MM.1S (cell line): ENCODE data around the gene HOXC10.

Experiments used
- DNase-seq: peaks from one replicate; pipeline ENCODE4 v3.0.0-alpha.2; 2015
- H2AFZ ChIP-seq: fragments of 300-600 bp; sonication (generic); 2 replicates; pipeline ENCODE4 v1.6.0; 2016; ENCODE audit warnings: antibody characterized with exemption, low read length
- H3F3A ChIP-seq: fragments of 300-600 bp; sonication (generic); 2 replicates; pipeline ENCODE4 v1.6.1; 2016; ENCODE audit warnings: mild to moderate bottlenecking, antibody characterized with exemption, low read length, moderate library complexity, mixed read lengths; ENCODE audit not compliant: insufficient read depth
- H3K27ac ChIP-seq: fragments of 300-600 bp; sonication (generic); 2 replicates; pipeline ENCODE4 v1.5.1; 2016; ENCODE audit warnings: mild to moderate bottlenecking, low read length
- H3K27me3 ChIP-seq: fragments of 300-600 bp; sonication (generic); replicated peaks from 2 replicates; pipeline ENCODE4 v1.6.0; 2016; ENCODE audit warnings: low read length; ENCODE audit not compliant: insufficient read depth
- H3K36me3 ChIP-seq: fragments of 300-600 bp; sonication (generic); replicated peaks from 2 replicates; pipeline ENCODE4 v1.6.1; 2016; ENCODE audit warnings: mild to moderate bottlenecking, low read length, mixed read lengths; ENCODE audit not compliant: insufficient read depth
- H3K4me1 ChIP-seq: fragments of 300-600 bp; sonication (generic); 2 replicates; pipeline ENCODE4 v1.6.1; 2016; ENCODE audit warnings: low read length, mixed read lengths
- H3K4me2 ChIP-seq: fragments of 300-600 bp; sonication (generic); 2 replicates; pipeline ENCODE4 v1.6.0; 2016; ENCODE audit warnings: low read depth, low read length
- H3K4me3 ChIP-seq: fragments of 300-600 bp; sonication (generic); 2 replicates; pipeline ENCODE4 v1.5.1; 2016; ENCODE audit warnings: low read length, mixed read lengths
- H3K79me2 ChIP-seq: fragments of 300-600 bp; sonication (generic); 2 replicates; pipeline ENCODE4 v1.6.1; 2016; ENCODE audit warnings: mixed run types, low read length, mixed read lengths
- H3K9ac ChIP-seq: fragments of 300-600 bp; sonication (generic); 2 replicates; pipeline ENCODE4 v1.6.1; 2016; ENCODE audit warnings: low read length, mixed read lengths
- H3K9me2 ChIP-seq: fragments of 300-600 bp; sonication (generic); replicated peaks from 2 replicates; pipeline ENCODE4 v1.6.1; 2016; ENCODE audit warnings: mild to moderate bottlenecking, low read length, mixed read lengths; ENCODE audit not compliant: insufficient read depth
- H3K9me3 ChIP-seq: fragments of 300-600 bp; sonication (generic); replicated peaks from 2 replicates; pipeline ENCODE4 v1.6.1; 2016; ENCODE audit warnings: mild to moderate bottlenecking, low read length, mixed read lengths; ENCODE audit not compliant: insufficient read depth
- H4K20me1 ChIP-seq: fragments of 300-600 bp; sonication (generic); 2 replicates; pipeline ENCODE4 v1.6.1; 2016; ENCODE audit warnings: mild to moderate bottlenecking, low read length, moderate library complexity, mixed read lengths; ENCODE audit not compliant: insufficient read depth
- CTCF ChIP-seq: fragments of 300-600 bp; sonication (generic); IDR thresholded peaks from 2 replicates; pipeline ENCODE4 v1.5.1; 2016; ENCODE audit warnings: antibody characterized with exemption, low read length, mixed read lengths
- EZH2 ChIP-seq: fragments of 300-600 bp; sonication (generic); optimal IDR thresholded peaks from 2 replicates; pipeline ENCODE3; 2017; ENCODE audit warnings: low read depth, mild to moderate bottlenecking, antibody characterized with exemption, low read length, mixed read lengths
- EZH2phosphoT487 ChIP-seq: fragments of 300-600 bp; sonication (generic); IDR thresholded peaks from 2 replicates; pipeline ENCODE4 v1.6.1; 2018; ENCODE audit warnings: antibody characterized with exemption, low read length

HOXC10 gene

GRCh38 chr12:53968214-53969127 is 16.5 kb upstream of the HOXC10 start:
- Histone ChIP-seq H3K4me1 (no peaks in the 10 kb centered on the region), H3K4me3 (no peak overlapping the region), H2AFZ (no peak overlapping the region), H3K9me3 (no peaks in the 10 kb centered on the region), H3K9me2 (no peaks in the 10 kb centered on the region), H3K27me3 (peaks cover 100% of the 10 kb centered on the region), H3K27ac (no peak overlapping the region), H3K79me2 (no peaks in the 10 kb centered on the region), H3K9ac (no peak overlapping the region), H3K4me2 (no peak overlapping the region), H3K36me3 (no peaks in the 10 kb centered on the region), H4K20me1 (no peaks in the 10 kb centered on the region), H3F3A (no peaks in the 10 kb centered on the region)
- TF ChIP-seq EZH2phosphoT487 (no peak), EZH2 (no peak), CTCF (no peak)
- no peak for DNase-seq

- H3K27me3 ChIP-seq: peaks cover 100% of the 10 kb centered on the region
- TF ChIP-seq EZH2 (no peak), EZH2phosphoT487 (no peak), CTCF (no peak)
- H3K9me2 ChIP-seq: no peaks in the 10 kb centered on the region
- H3K27ac ChIP-seq: no peak overlapping the region
- H3K9ac ChIP-seq: no peak overlapping the region
- no peak overlapping the region for H3K4me3 ChIP-seq
- no peaks in the 10 kb centered on the region for H3K4me1 ChIP-seq
- no peaks in the 10 kb centered on the region for H3K79me2 ChIP-seq
- DNase-seq: no peak
- no peaks in the 10 kb centered on the region; the same call in 1 of the 2 replicates for H4K20me1 ChIP-seq
- no peak overlapping the region for H3K4me2 ChIP-seq
- no peaks in the 10 kb centered on the region for H3K9me3 ChIP-seq
- no peak overlapping the region for H2AFZ ChIP-seq
- no peaks in the 10 kb centered on the region for H3K36me3 ChIP-seq
- H3F3A ChIP-seq: no peaks in the 10 kb centered on the region
These were observed 15.2 kb upstream of the HOXC10 start for GRCh38 chr12:53969588-53970259.

GRCh38 chr12:53970451-53970850 is 14.5 kb upstream of the HOXC10 start:
- H3K4me1 ChIP-seq: no peaks in the 10 kb centered on the region
- H3K27ac ChIP-seq: no peak overlapping the region
- peaks cover 97% of the 10 kb centered on the region for H3K27me3 ChIP-seq

More at GRCh38 chr12:53970451-53970850, 14.5 kb upstream of the HOXC10 start:
- no peak for DNase-seq
- H3K4me3 ChIP-seq: no peak overlapping the region
- no peaks in the 10 kb centered on the region for H3K36me3 ChIP-seq
- no peaks in the 10 kb centered on the region for H3K9me3 ChIP-seq
- no peak overlapping the region for H3K4me2 ChIP-seq
- no peaks in the 10 kb centered on the region for H3K79me2 ChIP-seq
- no peaks in the 10 kb centered on the region; the same call in 1 of the 2 replicates for H4K20me1 ChIP-seq
- H3K9me2 ChIP-seq: no peaks in the 10 kb centered on the region
- no peak overlapping the region for H3K9ac ChIP-seq
- peaks cover 4% of the 10 kb centered on the region; the same call in 1 of the 2 replicates for H3F3A ChIP-seq
- TF ChIP-seq CTCF (no peak), EZH2 (no peak), EZH2phosphoT487 (no peak)
- no peak overlapping the region for H2AFZ ChIP-seq
